Liver (tissue), 9 donors: ENCODE data around the gene KIF5A. TPM values are rescaled to one million over a fixed set of nuclear protein-coding genes. Genes with fewer than 3 reads are reported as not detected.
"Not testable (repeated sequence)": the region's sequence is repeated elsewhere in the genome, so short reads cannot be mapped to it uniquely, and the experiment has no call there.

ENCODE experiments used
- DNase-seq: peaks from one replicate; pipeline ENCODE4 v3.0.0-alpha.2; 2017; ENCODE audit warnings: low spot score
- H3K27ac ChIP-seq, 2 donors: one replicate each; pipeline ENCODE4 v1.7.0; 2013; ENCODE audit warnings: inconsistent platforms in 2 of 2, low read length in 2 of 2, control low read depth in 1 of 2, low read depth in 1 of 2, mild to moderate bottlenecking in 1 of 2
- H3K27me3 ChIP-seq, 4 donors: one replicate each; pipeline versions ENCODE4 v1.6.1 to v1.7.0; 2013; ENCODE audit warnings: low read length in 3 of 4, inconsistent platforms in 1 of 4, mild to moderate bottlenecking in 1 of 4, moderate library complexity in 1 of 4; ENCODE audit not compliant: control insufficient read depth in 4 of 4, insufficient read depth in 4 of 4
- H3K36me3 ChIP-seq, 4 donors: one replicate each; pipeline versions ENCODE4 v1.6.1 to v1.7.0; 2013; ENCODE audit warnings: low read length in 3 of 4, mild to moderate bottlenecking in 3 of 4, low read depth in 1 of 4, moderate library complexity in 1 of 4; ENCODE audit not compliant: control insufficient read depth in 4 of 4, insufficient read depth in 3 of 4
- H3K4me1 ChIP-seq, 4 donors: one replicate each; pipeline versions ENCODE4 v1.6.1 to v1.7.0; 2013; ENCODE audit warnings: low read length in 3 of 4, mild to moderate bottlenecking in 3 of 4, moderate library complexity in 1 of 4; ENCODE audit not compliant: control insufficient read depth in 4 of 4, insufficient read depth in 4 of 4
- H3K4me3 ChIP-seq, 3 donors: one replicate each; pipeline versions ENCODE4 v1.6.1 to v1.7.0; 2013; ENCODE audit warnings: low read length in 3 of 3, control low read depth in 1 of 3, low read depth in 1 of 3, mild to moderate bottlenecking in 1 of 3
- H3K9ac ChIP-seq, 2 donors: one replicate each; pipeline ENCODE4 v1.7.0; 2013; ENCODE audit warnings: low read length in 2 of 2, mild to moderate bottlenecking in 2 of 2, moderate library complexity in 2 of 2, control low read depth in 1 of 2, low read depth in 1 of 2
- H3K9me3 ChIP-seq, 4 donors: one replicate each; pipeline versions ENCODE4 v1.6.1 to v1.7.0; 2013; ENCODE audit warnings: low read length in 3 of 4; ENCODE audit not compliant: control insufficient read depth in 4 of 4
- ATF3 ChIP-seq: IDR thresholded peaks from 2 replicates; pipeline ENCODE4 v1.6.1; 2016; ENCODE audit warnings: antibody characterized with exemption
- EGR1 ChIP-seq, 2 donors: IDR thresholded peaks; 2 replicates each; pipeline ENCODE4 v1.6.1; 2016 to 2018; ENCODE audit warnings: antibody characterized with exemption in 2 of 2, low read depth in 2 of 2
- FOXA1 ChIP-seq: IDR thresholded peaks from 2 replicates; pipeline ENCODE4 v1.6.1; 2016; ENCODE audit warnings: antibody characterized with exemption
- FOXA2 ChIP-seq: IDR thresholded peaks from 2 replicates; pipeline ENCODE4 v1.6.1; 2016; ENCODE audit warnings: antibody characterized with exemption
- GABPA ChIP-seq, 2 donors: IDR thresholded peaks in 1 of 2; conservative IDR thresholded peaks in 1 of 2; 2 replicates each; pipeline ENCODE4 v1.6.1; 2016; ENCODE audit warnings: antibody characterized with exemption in 2 of 2, mild to moderate bottlenecking in 1 of 2, moderate library complexity in 1 of 2
- HNF4A ChIP-seq, 2 donors: conservative IDR thresholded peaks; 2 replicates each; pipeline ENCODE4 v1.6.1; 2016; ENCODE audit warnings: antibody characterized with exemption in 2 of 2, mild to moderate bottlenecking in 2 of 2
- HNF4G ChIP-seq: IDR thresholded peaks from 2 replicates; pipeline ENCODE4 v1.6.1; 2016; ENCODE audit warnings: antibody characterized with exemption
- JUND ChIP-seq, 2 donors: IDR thresholded peaks; 2 replicates each; pipeline ENCODE4 v1.6.1; 2016; ENCODE audit warnings: antibody characterized with exemption in 2 of 2
- MAX ChIP-seq: IDR thresholded peaks from 2 replicates; pipeline ENCODE4 v1.6.1; 2016; ENCODE audit warnings: antibody characterized with exemption
- NR2F2 ChIP-seq: IDR thresholded peaks from 2 replicates; pipeline ENCODE4 v1.6.1; 2016; ENCODE audit warnings: antibody characterized with exemption
- RAD21 ChIP-seq, 2 donors: IDR thresholded peaks; 2 replicates each; pipeline ENCODE4 v1.6.1; 2016; ENCODE audit warnings: antibody characterized with exemption in 2 of 2, mild to moderate bottlenecking in 2 of 2
- REST ChIP-seq: IDR thresholded peaks from 2 replicates; pipeline ENCODE4 v1.6.1; 2016; ENCODE audit warnings: antibody characterized with exemption, mild to moderate bottlenecking
- RXRA ChIP-seq, 2 donors: IDR thresholded peaks; 2 replicates each; pipeline ENCODE4 v1.6.1; 2017 to 2018; ENCODE audit warnings: antibody characterized with exemption in 2 of 2, mild to moderate bottlenecking in 1 of 2
- SP1 ChIP-seq: IDR thresholded peaks from 2 replicates; pipeline ENCODE4 v1.6.1; 2018; ENCODE audit warnings: antibody characterized with exemption, mild to moderate bottlenecking
- TAF1 ChIP-seq: conservative IDR thresholded peaks from 2 replicates; pipeline ENCODE4 v1.6.1; 2016; ENCODE audit warnings: antibody characterized with exemption, mild to moderate bottlenecking
- YY1 ChIP-seq: IDR thresholded peaks from 2 replicates; pipeline ENCODE4 v1.6.1; 2016; ENCODE audit warnings: antibody characterized with exemption, mild to moderate bottlenecking
- WGBS: extraction: QIAGEN DNeasy Blood & Tissue Kit; methylation state at CpG from one replicate; pipeline ENCODE4 v1.1.7; 2013; 5-methylcytosine and 5-hydroxymethylcytosine counted together
- polyA plus RNA-seq, 2 donors: library from polyadenylated mRNA; stranded (reverse) in 1 of 2; unstranded in 1 of 2; fragments of 200-250 nt in 1 of 2; fragments of >200 nt in 1 of 2; fragmentation: Nextera tagmentation in 1 of 2; extraction: Ambion mirVana in 1 of 2; gene quantifications; one replicate each; pipeline versions ENCODE4 v1.2.1 to v1.2.3, GENCODE V29; 2013 to 2015
- total RNA-seq, 2 donors: library from RNA; depleted of rRNA; stranded (reverse); fragments of >200 nt; gene quantifications; one replicate each; pipeline ENCODE4 v1.2.3, GENCODE V29; 2014
- TF ChIP-seq, protein P1 (sequence below): fragments of 150-350 bp; IDR thresholded peaks from 2 replicates; pipeline ENCODE4 v1.5.1; 2017; ENCODE audit warnings: improper control_type of control experiment, low read depth, low read length; ENCODE audit not compliant: missing input control
- TF ChIP-seq, protein P2 (sequence below): IDR thresholded peaks from 2 replicates; pipeline ENCODE4 v1.6.1; 2016; ENCODE audit warnings: antibody characterized with exemption
- donor health status: healthy.
- donor health status: healthy.
- donor health status: healthy.
- donor health status: healthy.
- donor health status: healthy.

Gene KIF5A
- total and polyA plus RNA-seq, 4 donors, result 0.01 to 0.42 TPM; not detected in 2

GRCh38 chr12:57507796-57508195 is 42.0 kb upstream of the KIF5A start:
- H3K27me3 ChIP-seq, H3K4me3 ChIP-seq, H3K27ac ChIP-seq, H3K9ac ChIP-seq, H3K4me1 ChIP-seq, H3K9me3 ChIP-seq, DNase-seq: not testable (repeated sequence)
- WGBS, result 98% methylated on average over 25 of the region's 28 CpGs
- peaks cover 11 to 51% (median 25%) of the 10 kb centered on the region in 4 donors for H3K36me3 ChIP-seq

- H3K4me1 ChIP-seq, result no peaks in the 10 kb centered on the region
- WGBS, result 96% methylated on average over 4 of the region's 4 CpGs
- H3K27me3 ChIP-seq, result no peaks in the 10 kb centered on the region
- H3K4me3 ChIP-seq, result no peak overlapping the region
- no peaks in the 10 kb centered on the region for H3K9me3 ChIP-seq
- H3K9ac ChIP-seq, result no peak overlapping the region
- no peak for DNase-seq
- H3K27ac ChIP-seq, result no peak overlapping the region
- TF ChIP-seq FOXA2, result no peak
- H3K36me3 ChIP-seq, result peaks cover 5 to 50% (median 38%) of the 10 kb centered on the region in 4 donors
These were observed 38.7 kb upstream of the KIF5A start for GRCh38 chr12:57511161-57511560.

- WGBS, result 96% methylated on average over 7 of the region's 7 CpGs
- no peak overlapping the region for H3K9ac ChIP-seq
- TF ChIP-seq TAF1, result no peak
- no peak for TF ChIP-seq NR2F2
- TF ChIP-seq, protein P1, sequence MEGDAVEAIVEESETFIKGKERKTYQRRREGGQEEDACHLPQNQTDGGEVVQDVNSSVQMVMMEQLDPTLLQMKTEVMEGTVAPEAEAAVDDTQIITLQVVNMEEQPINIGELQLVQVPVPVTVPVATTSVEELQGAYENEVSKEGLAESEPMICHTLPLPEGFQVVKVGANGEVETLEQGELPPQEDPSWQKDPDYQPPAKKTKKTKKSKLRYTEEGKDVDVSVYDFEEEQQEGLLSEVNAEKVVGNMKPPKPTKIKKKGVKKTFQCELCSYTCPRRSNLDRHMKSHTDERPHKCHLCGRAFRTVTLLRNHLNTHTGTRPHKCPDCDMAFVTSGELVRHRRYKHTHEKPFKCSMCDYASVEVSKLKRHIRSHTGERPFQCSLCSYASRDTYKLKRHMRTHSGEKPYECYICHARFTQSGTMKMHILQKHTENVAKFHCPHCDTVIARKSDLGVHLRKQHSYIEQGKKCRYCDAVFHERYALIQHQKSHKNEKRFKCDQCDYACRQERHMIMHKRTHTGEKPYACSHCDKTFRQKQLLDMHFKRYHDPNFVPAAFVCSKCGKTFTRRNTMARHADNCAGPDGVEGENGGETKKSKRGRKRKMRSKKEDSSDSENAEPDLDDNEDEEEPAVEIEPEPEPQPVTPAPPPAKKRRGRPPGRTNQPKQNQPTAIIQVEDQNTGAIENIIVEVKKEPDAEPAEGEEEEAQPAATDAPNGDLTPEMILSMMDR, result no peak
- TF ChIP-seq YY1, result no peak
- no peak for TF ChIP-seq SP1
- no peak for TF ChIP-seq EGR1 (IDR thresholded peaks at IDR 0.05; ENCODE audit: low read depth in 2 of 2)
- TF ChIP-seq HNF4G, result no peak
- TF ChIP-seq FOXA2, result no peak
- TF ChIP-seq FOXA1, result no peak
- TF ChIP-seq RAD21 (IDR thresholded peaks at IDR 0.05), result no peak
- TF ChIP-seq GABPA (IDR thresholded peaks at IDR 0.05 in 1 of 2, conservative IDR thresholded peaks at IDR 0.05 in 1 of 2), result no peak
- TF ChIP-seq REST, result no peak
- TF ChIP-seq MAX, result no peak
- no peak for TF ChIP-seq JUND (IDR thresholded peaks at IDR 0.05)
- no peak for TF ChIP-seq RXRA (IDR thresholded peaks at IDR 0.05)
- no peak for TF ChIP-seq HNF4A (conservative IDR thresholded peaks at IDR 0.05)
- no peak for TF ChIP-seq ATF3
- TF ChIP-seq, protein P2, sequence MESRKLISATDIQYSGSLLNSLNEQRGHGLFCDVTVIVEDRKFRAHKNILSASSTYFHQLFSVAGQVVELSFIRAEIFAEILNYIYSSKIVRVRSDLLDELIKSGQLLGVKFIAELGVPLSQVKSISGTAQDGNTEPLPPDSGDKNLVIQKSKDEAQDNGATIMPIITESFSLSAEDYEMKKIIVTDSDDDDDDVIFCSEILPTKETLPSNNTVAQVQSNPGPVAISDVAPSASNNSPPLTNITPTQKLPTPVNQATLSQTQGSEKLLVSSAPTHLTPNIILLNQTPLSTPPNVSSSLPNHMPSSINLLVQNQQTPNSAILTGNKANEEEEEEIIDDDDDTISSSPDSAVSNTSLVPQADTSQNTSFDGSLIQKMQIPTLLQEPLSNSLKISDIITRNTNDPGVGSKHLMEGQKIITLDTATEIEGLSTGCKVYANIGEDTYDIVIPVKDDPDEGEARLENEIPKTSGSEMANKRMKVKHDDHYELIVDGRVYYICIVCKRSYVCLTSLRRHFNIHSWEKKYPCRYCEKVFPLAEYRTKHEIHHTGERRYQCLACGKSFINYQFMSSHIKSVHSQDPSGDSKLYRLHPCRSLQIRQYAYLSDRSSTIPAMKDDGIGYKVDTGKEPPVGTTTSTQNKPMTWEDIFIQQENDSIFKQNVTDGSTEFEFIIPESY, result no peak
- no peak overlapping the region for H3K27ac ChIP-seq
- peaks cover 6 to 52% (median 41%) of the 10 kb centered on the region in 4 donors for H3K36me3 ChIP-seq
- H3K27me3 ChIP-seq, result no peaks in the 10 kb centered on the region
- DNase-seq, result no peak
- H3K4me3 ChIP-seq, result no peak overlapping the region
- H3K4me1 ChIP-seq, result no peaks in the 10 kb centered on the region
- H3K9me3 ChIP-seq, result no peaks in the 10 kb centered on the region
These were observed 38.1 kb upstream of the KIF5A start for GRCh38 chr12:57511588-57512325.
